Measurements from ENCODE around the gene VTI1A. TPM values are rescaled to one million over a fixed set of nuclear protein-coding genes. Genes with fewer than 3 reads are reported as not detected.

VTI1A gene
- total RNA-seq, 4 donors from 2014 or later, result 21.5 to 50.6 (median 37.5) TPM

DNA sequence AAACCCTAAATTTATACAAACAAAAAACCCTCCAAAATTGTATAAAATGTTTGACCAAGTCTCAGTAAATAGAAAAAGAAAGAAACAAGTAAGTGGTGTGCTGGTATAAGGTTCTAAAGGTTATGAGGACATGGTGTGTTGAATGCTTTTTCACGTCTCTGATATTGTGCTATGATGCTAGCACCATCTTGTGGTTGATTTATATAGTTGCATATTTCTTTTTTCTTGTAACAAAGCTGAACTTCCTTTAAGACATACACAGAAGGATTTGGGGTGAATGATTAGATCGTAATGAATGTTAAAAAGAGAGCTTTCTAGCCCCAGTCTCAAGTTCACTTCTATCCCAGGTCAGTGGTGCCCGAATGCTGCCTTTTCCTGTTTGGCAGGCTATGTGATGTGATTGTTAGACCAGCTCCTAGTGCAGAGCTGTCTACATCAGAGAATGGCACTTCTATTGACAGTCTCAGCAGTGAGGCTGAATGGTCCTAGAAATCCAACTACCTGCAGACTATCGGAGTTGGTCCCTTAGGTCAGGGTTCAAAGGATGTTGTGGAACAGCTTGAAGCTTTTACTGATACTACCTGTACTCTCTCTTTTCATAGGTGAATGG, 25.0 kb downstream of the VTI1A start:
- no peaks in the 10 kb centered on the region for H3K36me3 ChIP-seq
- no peaks in the 10 kb centered on the region for H3K9me3 ChIP-seq
- no peak for DNase-seq
- no peak overlapping the region for H3K27ac ChIP-seq
- TF ChIP-seq POLR2A (IDR thresholded peaks at IDR 0.05), result no peak
- TF ChIP-seq, protein P1, sequence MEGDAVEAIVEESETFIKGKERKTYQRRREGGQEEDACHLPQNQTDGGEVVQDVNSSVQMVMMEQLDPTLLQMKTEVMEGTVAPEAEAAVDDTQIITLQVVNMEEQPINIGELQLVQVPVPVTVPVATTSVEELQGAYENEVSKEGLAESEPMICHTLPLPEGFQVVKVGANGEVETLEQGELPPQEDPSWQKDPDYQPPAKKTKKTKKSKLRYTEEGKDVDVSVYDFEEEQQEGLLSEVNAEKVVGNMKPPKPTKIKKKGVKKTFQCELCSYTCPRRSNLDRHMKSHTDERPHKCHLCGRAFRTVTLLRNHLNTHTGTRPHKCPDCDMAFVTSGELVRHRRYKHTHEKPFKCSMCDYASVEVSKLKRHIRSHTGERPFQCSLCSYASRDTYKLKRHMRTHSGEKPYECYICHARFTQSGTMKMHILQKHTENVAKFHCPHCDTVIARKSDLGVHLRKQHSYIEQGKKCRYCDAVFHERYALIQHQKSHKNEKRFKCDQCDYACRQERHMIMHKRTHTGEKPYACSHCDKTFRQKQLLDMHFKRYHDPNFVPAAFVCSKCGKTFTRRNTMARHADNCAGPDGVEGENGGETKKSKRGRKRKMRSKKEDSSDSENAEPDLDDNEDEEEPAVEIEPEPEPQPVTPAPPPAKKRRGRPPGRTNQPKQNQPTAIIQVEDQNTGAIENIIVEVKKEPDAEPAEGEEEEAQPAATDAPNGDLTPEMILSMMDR (IDR thresholded peaks at IDR 0.05), result peak; percentile 50 to 69 (median 56)
- H3K4me1 ChIP-seq, result no peaks in the 10 kb centered on the region
- no peak overlapping the region for H3K4me3 ChIP-seq
- intact Hi-C loops (cut with DNase I; ENCODE audit: low total_unique reads), result no loop called here
- H3K27me3 ChIP-seq, result no peaks in the 10 kb centered on the region

DNA sequence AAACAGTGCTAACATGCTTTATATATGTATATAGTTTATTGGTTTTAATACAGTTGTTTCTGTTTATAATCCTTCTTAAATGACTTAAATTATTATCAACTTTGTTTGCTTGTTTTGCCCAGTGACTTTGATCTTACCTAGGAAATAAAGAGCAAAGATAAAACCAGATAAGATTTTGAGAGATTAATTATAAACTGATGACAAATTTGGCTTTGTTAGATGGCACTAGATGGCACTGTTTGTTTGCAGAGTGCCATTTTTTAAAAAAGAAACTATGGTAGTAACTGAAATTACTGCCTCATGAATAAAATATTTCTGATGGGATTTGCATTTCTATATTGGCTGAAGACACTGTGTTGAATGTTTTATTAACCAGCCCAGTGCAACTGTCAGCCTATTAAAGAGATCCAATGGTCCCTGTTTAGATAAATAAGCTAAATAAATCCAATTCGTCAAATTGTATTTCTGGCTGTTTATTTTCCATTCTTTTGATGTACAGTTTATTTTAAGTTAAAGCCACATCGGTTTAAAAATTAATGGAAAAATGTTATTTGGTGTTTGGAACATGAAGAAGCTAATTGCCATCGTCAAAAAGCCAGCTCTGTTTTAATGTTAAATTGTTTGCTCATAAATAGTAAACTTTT, 28.7 kb downstream of the VTI1A start:
- H3K27ac ChIP-seq, result no peak overlapping the region
- intact Hi-C loops (cut with DNase I; ENCODE audit: low total_unique reads), result no loop called here
- DNase-seq, result no peak
- no peaks in the 10 kb centered on the region for H3K36me3 ChIP-seq
- no peaks in the 10 kb centered on the region for H3K27me3 ChIP-seq
- TF ChIP-seq, protein P1 (IDR thresholded peaks at IDR 0.05), result peak in 1 of 4 experiments; percentile 21
- no peak for TF ChIP-seq POLR2A (IDR thresholded peaks at IDR 0.05)
- no peaks in the 10 kb centered on the region for H3K9me3 ChIP-seq
- H3K4me1 ChIP-seq, result no peaks in the 10 kb centered on the region
- H3K4me3 ChIP-seq, result no peak overlapping the region

DNA sequence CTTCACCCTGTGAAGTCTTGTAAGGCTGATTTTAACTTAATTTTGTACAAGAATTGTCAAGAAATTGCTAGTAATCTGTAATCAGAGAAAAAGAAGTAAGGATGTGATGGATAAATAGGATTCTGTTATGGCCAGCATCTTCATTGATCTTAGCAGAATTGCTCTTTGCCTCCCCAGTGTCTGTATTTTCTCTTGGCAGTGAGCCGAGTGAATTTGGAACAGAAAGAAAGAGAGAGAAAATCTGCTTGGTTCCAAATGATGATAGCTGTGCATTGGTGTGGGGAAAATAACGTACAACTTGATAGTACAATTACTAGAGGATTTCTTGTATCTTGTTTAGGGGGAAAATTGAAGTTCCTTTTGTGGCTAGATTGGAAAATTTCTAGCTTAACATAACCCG, 34.6 kb downstream of the VTI1A start:
- no peaks in the 10 kb centered on the region for H3K36me3 ChIP-seq
- intact Hi-C loops (cut with DNase I; ENCODE audit: low total_unique reads), result no loop called here

DNA sequence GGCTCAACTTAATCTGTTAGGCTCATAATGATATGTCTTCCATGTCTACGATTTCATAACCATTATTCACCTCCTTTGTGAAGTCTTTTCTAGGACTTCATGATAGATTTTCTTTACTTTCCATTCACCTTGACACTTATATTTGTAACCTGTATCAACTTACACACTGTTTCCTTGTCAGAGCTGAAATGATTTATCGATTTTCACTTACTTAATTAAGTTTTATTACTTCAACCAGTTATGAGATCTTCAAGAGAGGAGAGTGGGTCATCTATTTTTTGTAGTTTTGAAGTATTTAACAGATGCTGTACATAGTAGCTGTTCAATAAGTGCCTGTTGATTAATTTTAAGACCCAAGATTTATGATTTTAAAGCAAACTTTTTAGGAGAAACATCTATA, 37.4 kb downstream of the VTI1A start:
- no peak for DNase-seq
- intact Hi-C loops (cut with DNase I; ENCODE audit: low total_unique reads), result no loop called here
- no peaks in the 10 kb centered on the region for H3K9me3 ChIP-seq

More for the DNA sequence above, 34.6 kb downstream of the VTI1A start:
- Histone ChIP-seq H3K27me3 (no peaks in the 10 kb centered on the region), H3K4me1 (no peaks in the 10 kb centered on the region), H3K27ac (no peak overlapping the region), H3K4me3 (no peak overlapping the region), H3K9me3 (no peaks in the 10 kb centered on the region)
- no peak for DNase-seq
- no peak for TF ChIP-seq POLR2A (IDR thresholded peaks at IDR 0.05)
- TF ChIP-seq, protein P1 (IDR thresholded peaks at IDR 0.05), result no peak

DNA sequence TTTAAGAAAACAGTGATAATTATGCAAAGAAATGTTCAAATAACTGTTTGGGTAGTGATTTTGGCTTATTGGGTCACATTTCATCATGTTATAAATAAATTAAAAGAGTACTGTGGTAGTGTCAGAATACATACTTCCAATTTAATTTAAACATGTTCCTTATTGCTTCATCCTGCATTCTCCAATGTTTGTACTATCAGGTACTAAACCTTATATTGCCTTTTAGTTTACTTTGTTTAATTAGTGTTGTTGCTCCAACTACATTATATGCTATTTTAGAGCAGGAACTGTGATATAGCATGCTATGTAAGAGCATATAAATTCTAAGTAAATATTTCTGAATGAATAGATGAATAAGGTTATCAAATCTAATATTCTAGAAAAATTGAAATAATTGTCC, 40.9 kb downstream of the VTI1A start:
- no peak overlapping the region for H3K4me3 ChIP-seq
- H3K4me1 ChIP-seq, result no peaks in the 10 kb centered on the region
- no peak for DNase-seq
- no peak for TF ChIP-seq POLR2A (IDR thresholded peaks at IDR 0.05)
- TF ChIP-seq, protein P1 (IDR thresholded peaks at IDR 0.05), result no peak
- H3K36me3 ChIP-seq, result no peaks in the 10 kb centered on the region
- no peaks in the 10 kb centered on the region for H3K9me3 ChIP-seq
- H3K27ac ChIP-seq, result no peak overlapping the region
- no peaks in the 10 kb centered on the region for H3K27me3 ChIP-seq
- intact Hi-C loops (cut with DNase I; ENCODE audit: low total_unique reads), result no loop called here

More for the DNA sequence above, 37.4 kb downstream of the VTI1A start:
- TF ChIP-seq, protein P1 (IDR thresholded peaks at IDR 0.05), result no peak
- no peak for TF ChIP-seq POLR2A (IDR thresholded peaks at IDR 0.05)
- H3K27me3 ChIP-seq, result no peaks in the 10 kb centered on the region
- no peaks in the 10 kb centered on the region for H3K4me1 ChIP-seq
- no peak overlapping the region for H3K4me3 ChIP-seq
- no peaks in the 10 kb centered on the region for H3K36me3 ChIP-seq
- no peak overlapping the region for H3K27ac ChIP-seq

All from uterus (tissue), 4 donors.